Measurements from ENCODE around the gene SLC13A5.
"Not testable (repeated sequence)": the region's sequence is repeated elsewhere in the genome, so short reads cannot be mapped to it uniquely, and the experiment has no call there.

Gene SLC13A5

DNA sequence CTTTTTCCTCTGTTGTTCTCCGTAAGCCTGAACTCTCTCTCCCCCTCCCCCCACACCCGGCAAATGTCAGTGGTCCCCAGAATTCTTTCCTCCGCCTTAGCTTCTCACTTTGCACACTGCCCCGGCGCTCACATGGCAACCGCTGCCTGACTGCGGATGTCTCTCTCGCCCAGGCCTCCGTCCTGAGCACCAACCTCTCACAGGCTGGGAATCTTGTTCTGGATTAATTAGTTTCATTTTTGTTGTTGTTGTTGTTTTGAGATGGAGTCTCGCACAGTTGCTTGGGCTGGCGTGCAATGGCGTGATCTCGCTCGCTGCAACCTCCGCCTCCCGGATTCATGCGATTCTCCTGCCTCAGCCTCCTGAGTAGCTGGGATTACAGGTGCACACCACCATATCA, 45.0 kb downstream of the SLC13A5 start:
- no peak overlapping the region for H3K4me3 ChIP-seq (ENCODE audit: low read depth, low read length)
- TF ChIP-seq, protein P1, sequence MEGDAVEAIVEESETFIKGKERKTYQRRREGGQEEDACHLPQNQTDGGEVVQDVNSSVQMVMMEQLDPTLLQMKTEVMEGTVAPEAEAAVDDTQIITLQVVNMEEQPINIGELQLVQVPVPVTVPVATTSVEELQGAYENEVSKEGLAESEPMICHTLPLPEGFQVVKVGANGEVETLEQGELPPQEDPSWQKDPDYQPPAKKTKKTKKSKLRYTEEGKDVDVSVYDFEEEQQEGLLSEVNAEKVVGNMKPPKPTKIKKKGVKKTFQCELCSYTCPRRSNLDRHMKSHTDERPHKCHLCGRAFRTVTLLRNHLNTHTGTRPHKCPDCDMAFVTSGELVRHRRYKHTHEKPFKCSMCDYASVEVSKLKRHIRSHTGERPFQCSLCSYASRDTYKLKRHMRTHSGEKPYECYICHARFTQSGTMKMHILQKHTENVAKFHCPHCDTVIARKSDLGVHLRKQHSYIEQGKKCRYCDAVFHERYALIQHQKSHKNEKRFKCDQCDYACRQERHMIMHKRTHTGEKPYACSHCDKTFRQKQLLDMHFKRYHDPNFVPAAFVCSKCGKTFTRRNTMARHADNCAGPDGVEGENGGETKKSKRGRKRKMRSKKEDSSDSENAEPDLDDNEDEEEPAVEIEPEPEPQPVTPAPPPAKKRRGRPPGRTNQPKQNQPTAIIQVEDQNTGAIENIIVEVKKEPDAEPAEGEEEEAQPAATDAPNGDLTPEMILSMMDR (IDR thresholded peaks at IDR 0.05; ENCODE audit: insufficient read depth, low read depth, low read length, missing control alignments), result no peak
- no peak for DNase-seq (ENCODE audit: low read depth)

- TF ChIP-seq, protein P1 (IDR thresholded peaks at IDR 0.05; ENCODE audit: insufficient read depth, low read depth, low read length, missing control alignments), result no peak
Measured at GRCh38 chr17:6667516-6667915, 45.7 kb downstream of the SLC13A5 start.

DNA sequence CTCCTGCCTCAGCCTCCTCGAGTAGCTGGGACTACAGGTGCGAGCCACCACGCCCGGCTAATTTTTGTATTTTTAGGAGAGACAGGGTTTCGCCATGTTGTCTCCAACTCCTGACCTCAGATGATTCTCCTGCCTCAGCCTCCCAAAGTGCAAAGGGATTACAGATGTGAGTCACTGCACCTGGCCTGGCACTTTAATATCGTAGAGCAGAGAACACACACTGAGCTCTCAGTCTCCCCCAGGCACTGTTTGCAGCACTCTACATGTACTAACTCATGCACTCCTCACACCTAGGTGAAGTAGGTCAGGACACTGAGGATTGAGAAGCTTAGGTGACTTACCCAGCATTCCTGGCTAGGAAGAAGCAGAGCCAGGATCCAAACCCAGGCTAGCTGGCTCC, 46.6 kb downstream of the SLC13A5 start:
- TF ChIP-seq, protein P1 (IDR thresholded peaks at IDR 0.05; ENCODE audit: insufficient read depth, low read depth, low read length, missing control alignments), result no peak
- no peak for DNase-seq (ENCODE audit: low read depth)
- no peak overlapping the region for H3K4me3 ChIP-seq (ENCODE audit: low read depth, low read length)

More at GRCh38 chr17:6667516-6667915, 45.7 kb downstream of the SLC13A5 start:
- H3K4me3 ChIP-seq (ENCODE audit: low read depth, low read length), result no peak overlapping the region
- DNase-seq (ENCODE audit: low read depth), result no peak

DNA sequence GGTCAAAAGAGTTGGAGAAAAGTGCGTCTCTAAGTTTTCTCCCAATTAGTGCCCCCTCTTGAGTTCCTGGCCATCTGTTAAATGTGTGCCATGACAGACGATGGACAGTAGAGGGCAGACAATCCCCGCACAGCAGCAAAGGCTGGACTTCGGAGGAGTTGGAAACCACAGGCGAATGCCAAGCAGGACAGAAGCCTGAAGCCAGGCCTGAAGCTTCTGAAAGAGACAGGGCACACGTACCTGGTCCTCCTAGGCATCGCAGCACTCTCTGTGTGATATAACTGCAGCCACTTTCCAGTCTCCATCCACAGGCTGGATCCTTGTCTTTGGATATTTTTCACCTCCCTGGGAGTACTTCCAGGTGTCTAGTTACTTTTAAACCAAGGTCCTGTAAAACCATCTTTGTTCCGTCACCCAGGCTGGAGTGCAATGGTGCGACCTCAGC, 47.1 kb downstream of the SLC13A5 start:
- H3K4me3 ChIP-seq (ENCODE audit: low read depth, low read length), result no peak overlapping the region
- TF ChIP-seq, protein P1 (IDR thresholded peaks at IDR 0.05; ENCODE audit: insufficient read depth, low read depth, low read length, missing control alignments), result peak; percentile 92
- DNase-seq (ENCODE audit: low read depth), result peak; percentile 79

- not testable (repeated sequence) for DNase-seq (ENCODE audit: low read depth); H3K4me3 ChIP-seq (ENCODE audit: low read depth, low read length)
Measured at GRCh38 chr17:6663200-6663599, 50.0 kb downstream of the SLC13A5 start.

DNA sequence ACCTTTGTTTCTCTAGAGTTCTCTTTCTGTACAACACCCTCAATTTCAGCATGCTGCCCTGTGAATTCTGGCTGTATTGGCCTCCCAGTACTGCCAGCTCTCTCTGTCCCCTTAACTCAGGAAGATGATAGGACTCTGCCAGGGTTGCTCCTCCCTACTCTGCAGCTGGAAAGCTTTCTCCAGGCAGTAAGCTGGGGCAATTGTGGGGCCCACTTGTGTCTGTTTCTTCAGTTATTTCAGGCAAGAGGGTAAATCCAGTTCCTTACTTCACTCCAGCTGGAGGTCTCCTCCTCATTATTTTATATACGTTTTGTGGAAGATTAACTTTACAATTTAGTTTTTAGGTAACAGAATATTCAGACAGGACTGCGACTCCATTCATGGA, 51.7 kb downstream of the SLC13A5 start:
- TF ChIP-seq, protein P1 (IDR thresholded peaks at IDR 0.05; ENCODE audit: insufficient read depth, low read depth, low read length, missing control alignments), result no peak
- DNase-seq (ENCODE audit: low read depth), result no peak
- no peak overlapping the region for H3K4me3 ChIP-seq (ENCODE audit: low read depth, low read length)

DNA sequence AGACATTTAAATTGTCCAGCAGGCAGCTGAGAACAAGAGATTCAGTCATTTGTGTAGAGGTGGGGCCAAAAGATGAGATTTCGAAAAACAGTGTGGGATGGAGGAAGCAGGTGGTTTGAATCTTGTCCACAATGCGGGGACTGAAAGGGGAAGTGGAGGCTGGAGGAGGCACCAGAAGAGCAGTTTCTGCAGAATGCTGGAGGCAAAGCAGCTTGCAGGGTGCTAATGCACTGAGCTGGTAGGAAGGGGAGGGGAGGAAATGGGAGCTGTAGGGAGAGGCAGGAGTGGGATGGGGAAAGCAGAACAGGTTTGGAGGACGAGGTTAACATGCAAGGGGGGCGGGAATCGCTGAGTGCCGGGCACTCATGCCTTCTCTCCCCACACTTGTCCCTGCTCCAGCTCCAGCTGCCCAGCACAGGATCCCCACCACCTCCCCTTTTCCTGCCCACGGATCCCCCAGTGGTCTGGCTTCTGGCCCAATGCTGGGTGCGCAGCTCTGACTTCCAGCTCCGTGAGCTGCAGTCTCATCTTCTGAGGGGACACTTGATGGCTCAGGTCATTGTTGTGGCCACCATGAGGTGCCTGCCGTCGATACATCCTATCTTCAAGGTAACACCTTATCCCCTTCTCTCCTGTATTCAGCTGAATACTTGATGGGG, 52.2 kb downstream of the SLC13A5 start:
- TF ChIP-seq, protein P1 (IDR thresholded peaks at IDR 0.05; ENCODE audit: insufficient read depth, low read depth, low read length, missing control alignments), result no peak
- peak; percentile 81 for DNase-seq (ENCODE audit: low read depth)
- H3K4me3 ChIP-seq (ENCODE audit: low read depth, low read length), result no peak overlapping the region
